H9 (cell line): ENCODE measurements around the gene CNN3. TPM values are rescaled to one million over a fixed set of nuclear protein-coding genes. Genes with fewer than 3 reads are reported as not detected.

ENCODE experiments used
- DNase-seq: peaks from one replicate; pipeline ENCODE4 v3.0.0-alpha.2; 2017
- H2AFZ ChIP-seq: one replicate; pipeline ENCODE4 v1.6.1; 2013; ENCODE audit warnings: mild to moderate bottlenecking, low read length, control low read depth, moderate library complexity
- H2AK5ac ChIP-seq: 2 replicates; pipeline ENCODE4 v1.6.1; 2013; ENCODE audit warnings: low read length, control low read depth, mixed read lengths; ENCODE audit not compliant: insufficient read length
- H2BK120ac ChIP-seq: one replicate; pipeline ENCODE4 v1.6.1; 2013; ENCODE audit warnings: low read depth, mild to moderate bottlenecking, low read length, control low read depth, inconsistent platforms; ENCODE audit not compliant: poor library complexity, severe bottlenecking
- H2BK12ac ChIP-seq: 2 replicates; pipeline ENCODE4 v1.6.1; 2013; ENCODE audit warnings: low read length, control low read depth, mixed read lengths, low read depth; ENCODE audit not compliant: insufficient read length
- H2BK15ac ChIP-seq: 2 replicates; pipeline ENCODE4 v1.6.1; 2013; ENCODE audit warnings: low read depth, low read length, control low read depth
- H2BK20ac ChIP-seq: one replicate; pipeline ENCODE4 v1.6.1; 2013; ENCODE audit warnings: low read depth, mild to moderate bottlenecking, low read length, control low read depth, inconsistent platforms; ENCODE audit not compliant: poor library complexity, severe bottlenecking
- H2BK5ac ChIP-seq: 2 replicates; pipeline ENCODE4 v1.6.1; 2013; ENCODE audit warnings: low read length, control low read depth, mixed read lengths; ENCODE audit not compliant: insufficient read length
- H3K14ac ChIP-seq: 2 replicates; pipeline ENCODE4 v1.6.1; 2013; ENCODE audit warnings: low read length, control low read depth; ENCODE audit not compliant: insufficient read depth
- H3K18ac ChIP-seq: 2 replicates; pipeline ENCODE4 v1.6.1; 2013; ENCODE audit warnings: low read depth, mild to moderate bottlenecking, mixed read lengths, low read length, control low read depth; ENCODE audit not compliant: insufficient read length
- H3K23ac ChIP-seq: 2 replicates; pipeline ENCODE4 v1.6.1; 2013; ENCODE audit warnings: low read length, control low read depth, mixed read lengths, low read depth; ENCODE audit not compliant: insufficient read length
- H3K23me2 ChIP-seq: 2 replicates; pipeline ENCODE4 v1.6.1; 2013; ENCODE audit warnings: low read depth, mild to moderate bottlenecking, mixed read lengths, low read length, control low read depth; ENCODE audit not compliant: insufficient read length, poor library complexity, severe bottlenecking
- H3K27ac ChIP-seq: 2 replicates; pipeline ENCODE4 v1.5.1; 2013; ENCODE audit warnings: low read length, control low read depth, mixed read lengths, low read depth; ENCODE audit not compliant: insufficient read length
- H3K27me3 ChIP-seq: 2 replicates; pipeline ENCODE4 v1.6.1; 2013; ENCODE audit warnings: low read length, control low read depth, inconsistent platforms; ENCODE audit not compliant: insufficient read depth
- H3K4ac ChIP-seq: 2 replicates; pipeline ENCODE4 v1.6.1; 2013; ENCODE audit warnings: low read depth, mild to moderate bottlenecking, control low read depth, inconsistent platforms, low read length, moderate library complexity
- H3K4me1 ChIP-seq: 2 replicates; pipeline ENCODE4 v1.6.1; 2013; ENCODE audit warnings: low read length, control low read depth, inconsistent platforms; ENCODE audit not compliant: insufficient read depth
- H3K4me2 ChIP-seq: 2 replicates; pipeline ENCODE4 v1.6.1; 2013; ENCODE audit warnings: low read length, control low read depth, mixed read lengths; ENCODE audit not compliant: insufficient read length, insufficient read depth
- H3K56ac ChIP-seq: 2 replicates; pipeline ENCODE4 v1.6.1; 2013; ENCODE audit warnings: low read depth, mild to moderate bottlenecking, mixed read lengths, low read length, control low read depth; ENCODE audit not compliant: insufficient read length
- H3K79me1 ChIP-seq: 2 replicates; pipeline ENCODE4 v1.6.1; 2013; ENCODE audit warnings: low read depth, mild to moderate bottlenecking, moderate library complexity, low read length, control low read depth, inconsistent platforms; ENCODE audit not compliant: insufficient read depth, poor library complexity, severe bottlenecking
- H3K79me2 ChIP-seq: 2 replicates; pipeline ENCODE4 v1.6.1; 2013; ENCODE audit warnings: low read length, control low read depth, inconsistent platforms; ENCODE audit not compliant: insufficient read depth
- H3K9ac ChIP-seq: 2 replicates; pipeline ENCODE4 v1.6.1; 2013; ENCODE audit warnings: low read length, control low read depth, mixed read lengths; ENCODE audit not compliant: insufficient read length; ENCODE audit errors: extremely low read depth
- H3K9me3 ChIP-seq: one replicate; pipeline ENCODE4 v1.6.1; 2013; ENCODE audit warnings: low read depth, low read length, inconsistent platforms; ENCODE audit not compliant: control insufficient read depth
- H3T11ph ChIP-seq: one replicate; pipeline ENCODE4 v1.6.1; 2013; ENCODE audit warnings: mild to moderate bottlenecking, low read length, control low read depth, inconsistent platforms
- H4K20me1 ChIP-seq: one replicate; pipeline ENCODE4 v1.6.1; 2013; ENCODE audit not compliant: control insufficient read depth, insufficient read length, insufficient read depth
- H4K5ac ChIP-seq: 2 replicates; pipeline ENCODE4 v1.6.1; 2013; ENCODE audit warnings: low read depth, mild to moderate bottlenecking, mixed read lengths, low read length, control low read depth; ENCODE audit not compliant: insufficient read length
- H4K8ac ChIP-seq: replicated peaks from 2 replicates; pipeline ENCODE4 v1.6.1; 2013; ENCODE audit warnings: low read length, control low read depth, mixed read lengths, low read depth; ENCODE audit not compliant: insufficient read length
- H4K91ac ChIP-seq: 2 replicates; pipeline ENCODE4 v1.6.1; 2013; ENCODE audit warnings: low read depth, mild to moderate bottlenecking, moderate library complexity, mixed read lengths, low read length, control low read depth; ENCODE audit not compliant: insufficient read length
- H3K27ac Mint-ChIP-seq, 3 experiments: 2 replicates in 2 of 3; 3 replicates in 1 of 3; pipeline ENCODE4 v1.8.0; 2020 to 2021; ENCODE audit warnings: mixed read lengths in 3 of 3, mild to moderate bottlenecking in 1 of 3, moderate library complexity in 1 of 3
- H3K27me3 Mint-ChIP-seq: 2 replicates; pipeline ENCODE4 v1.8.0; 2021; ENCODE audit warnings: low read depth, mild to moderate bottlenecking, moderate library complexity, mixed read lengths
- H3K36me3 Mint-ChIP-seq, 3 experiments: 2 replicates in 2 of 3; 3 replicates in 1 of 3; pipeline ENCODE4 v1.8.0; 2020 to 2021; ENCODE audit warnings: low read depth in 3 of 3, mixed read lengths in 3 of 3; ENCODE audit not compliant: insufficient read depth in 1 of 3
- H3K4me1 Mint-ChIP-seq, 2 experiments: 2 replicates each; pipeline ENCODE4 v1.8.0; 2020; ENCODE audit warnings: mixed read lengths in 2 of 2
- H3K4me3 Mint-ChIP-seq, 2 experiments: 2 replicates in 1 of 2; 3 replicates in 1 of 2; pipeline ENCODE4 v1.8.0; 2020 to 2021; ENCODE audit warnings: mild to moderate bottlenecking in 2 of 2, mixed read lengths in 2 of 2, moderate library complexity in 1 of 2
- H3K9me3 Mint-ChIP-seq, 2 experiments: 2 replicates in 1 of 2; 3 replicates in 1 of 2; pipeline ENCODE4 v1.8.0; 2020; ENCODE audit warnings: mild to moderate bottlenecking in 2 of 2, mixed read lengths in 2 of 2, moderate library complexity in 1 of 2
- CTCF ChIP-seq: fragments of 200-600 bp; sonication (generic); conservative IDR thresholded peaks from 3 replicates; pipeline ENCODE4 v1.8.0; 2021; ENCODE audit warnings: antibody characterized with exemption, mild to moderate bottlenecking
- WGBS: extraction: QIAGEN DNeasy Blood & Tissue Kit; methylation state at CpG from one replicate; pipeline ENCODE4 v1.1.7; 2013; ENCODE audit warnings: missing lambda C conversion rate, low lambda C conversion rate, mixed read lengths; ENCODE audit not compliant: insufficient read length; ENCODE audit errors: extremely low coverage; 5-methylcytosine and 5-hydroxymethylcytosine counted together
- total RNA-seq: library from RNA; stranded (reverse); gene quantifications from 2 replicates; pipeline ENCODE4 v1.2.1, GENCODE V29; 2021

CNN3 gene
- total RNA-seq, 1 experiment from 2014 or later = 279 TPM

DNA sequence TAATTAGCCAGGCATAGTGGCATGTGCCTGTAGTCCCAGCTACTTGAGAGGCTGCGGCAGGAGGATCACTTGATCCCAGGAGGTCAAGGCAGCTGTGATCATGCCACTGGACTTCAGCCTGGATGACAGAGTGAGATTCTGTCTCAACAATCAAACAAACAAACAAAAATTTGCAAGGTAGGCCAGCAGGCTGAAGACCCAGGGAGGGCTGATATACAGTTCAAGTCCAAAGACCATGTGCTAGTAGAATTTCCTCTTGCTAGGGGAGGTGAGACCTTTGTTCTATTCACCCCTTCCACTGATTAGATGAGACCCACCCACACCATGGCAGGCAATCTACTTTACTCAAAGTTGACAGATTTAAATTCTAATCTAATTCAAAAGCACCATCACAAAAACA lies 31.2 kb upstream of the CNN3 start:
- no peaks in the 10 kb centered on the region for H3K9me3 ChIP-seq
- no peak overlapping the region for H2AK5ac ChIP-seq
- H3K4me1 ChIP-seq = peaks cover 3% of the 10 kb centered on the region; the same call in 1 of the 2 replicates
- H4K20me1 ChIP-seq = peaks cover 2% of the 10 kb centered on the region
- no peak overlapping the region for H3K9ac ChIP-seq
- no peak overlapping the region for H3K4ac ChIP-seq
- no peak overlapping the region for H3K18ac ChIP-seq
- Mint-ChIP-seq H3K4me3 (no peak overlapping the region), H3K36me3 (no peaks in the 10 kb centered on the region; a peak in 1 of 7 replicates), H3K4me1 (peaks cover 14 to 16% of the 10 kb centered on the region in 2 experiments), H3K9me3 (no peaks in the 10 kb centered on the region), H3K27me3 (no peaks in the 10 kb centered on the region), H3K27ac (no peak overlapping the region)
- no peak for DNase-seq
- H3K27ac ChIP-seq = no peak overlapping the region
- TF ChIP-seq CTCF = no peak
- H2BK5ac ChIP-seq = no peak overlapping the region
- no peak overlapping the region for H2AFZ ChIP-seq
- H2BK15ac ChIP-seq = no peak overlapping the region
- H3K56ac ChIP-seq = no peak overlapping the region
- H3K27me3 ChIP-seq = no peaks in the 10 kb centered on the region
- no peak overlapping the region for H3T11ph ChIP-seq
- H3K23me2 ChIP-seq = no peaks in the 10 kb centered on the region
- H3K79me1 ChIP-seq = no peaks in the 10 kb centered on the region
- no peak overlapping the region for H3K23ac ChIP-seq
- H2BK20ac ChIP-seq = no peak overlapping the region
- H4K8ac ChIP-seq = no peak overlapping the region
- H2BK12ac ChIP-seq = no peak overlapping the region
- no peak overlapping the region for H4K5ac ChIP-seq
- H2BK120ac ChIP-seq = no peak overlapping the region
- no peak overlapping the region for H3K4me2 ChIP-seq
- WGBS = no CpG with 5 or more reads among the region's 1 CpG
- H3K14ac ChIP-seq = no peak overlapping the region
- H4K91ac ChIP-seq = no peak overlapping the region
- H3K79me2 ChIP-seq = no peaks in the 10 kb centered on the region
